GM12874 (cell line): ENCODE data around the gene WDR38.

Experiments
- CTCF ChIP-seq: IDR thresholded peaks from 2 replicates; pipeline ENCODE4 v1.5.1; 2011; ENCODE audit warnings: low read depth, mild to moderate bottlenecking, control low read depth, low read length, moderate library complexity; ENCODE audit not compliant: insufficient read depth

WDR38 gene

DNA sequence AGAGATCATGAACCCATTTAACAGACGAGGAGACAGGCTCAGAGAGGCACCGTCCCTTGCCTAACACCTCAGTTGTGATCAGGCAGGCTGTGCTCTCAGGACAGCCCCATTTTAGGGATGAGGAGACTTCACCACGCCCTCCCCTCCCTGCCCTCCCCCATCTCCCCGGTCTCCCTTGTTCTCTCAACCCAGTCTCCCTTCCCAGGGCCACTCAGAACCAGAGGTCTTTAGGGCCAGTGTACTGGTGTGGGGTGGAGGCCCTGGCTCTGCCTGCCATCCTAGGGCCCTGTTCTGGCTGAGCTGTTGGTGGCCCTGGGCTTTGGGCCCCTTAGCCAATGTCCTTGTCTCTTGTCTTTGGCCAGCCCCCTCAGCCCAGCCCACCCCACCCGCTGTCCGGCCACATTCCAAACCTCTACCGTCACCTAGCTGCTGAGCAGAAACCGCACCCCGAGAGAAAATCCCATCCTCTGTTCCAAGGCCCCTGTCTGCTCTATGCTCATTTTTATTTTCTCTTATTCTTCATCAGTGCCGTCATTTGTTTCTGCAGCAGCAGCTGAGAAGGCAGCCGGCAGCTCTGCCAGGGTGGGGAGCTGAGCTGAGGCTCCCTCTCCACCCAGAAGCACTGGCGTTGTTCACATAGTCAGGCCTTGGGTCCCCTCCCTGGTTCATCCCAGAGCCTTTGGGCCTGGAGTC lies 42.5 kb upstream of the WDR38 start:
- no peak for TF ChIP-seq CTCF

- no peak for TF ChIP-seq CTCF
Observed at GRCh38 chr9:124812441-124812876, 40.8 kb upstream of the WDR38 start.

- no peak for TF ChIP-seq CTCF
Observed at GRCh38 chr9:124813041-124813440, 40.2 kb upstream of the WDR38 start.

- no peak for TF ChIP-seq CTCF
Observed at GRCh38 chr9:124813501-124814163, 39.6 kb upstream of the WDR38 start.

- TF ChIP-seq CTCF: no peak
Observed at GRCh38 chr9:124814164-124814535, 39.1 kb upstream of the WDR38 start.

GRCh38 chr9:124815601-124816000 lies 37.7 kb upstream of the WDR38 start:
- no peak for TF ChIP-seq CTCF

DNA sequence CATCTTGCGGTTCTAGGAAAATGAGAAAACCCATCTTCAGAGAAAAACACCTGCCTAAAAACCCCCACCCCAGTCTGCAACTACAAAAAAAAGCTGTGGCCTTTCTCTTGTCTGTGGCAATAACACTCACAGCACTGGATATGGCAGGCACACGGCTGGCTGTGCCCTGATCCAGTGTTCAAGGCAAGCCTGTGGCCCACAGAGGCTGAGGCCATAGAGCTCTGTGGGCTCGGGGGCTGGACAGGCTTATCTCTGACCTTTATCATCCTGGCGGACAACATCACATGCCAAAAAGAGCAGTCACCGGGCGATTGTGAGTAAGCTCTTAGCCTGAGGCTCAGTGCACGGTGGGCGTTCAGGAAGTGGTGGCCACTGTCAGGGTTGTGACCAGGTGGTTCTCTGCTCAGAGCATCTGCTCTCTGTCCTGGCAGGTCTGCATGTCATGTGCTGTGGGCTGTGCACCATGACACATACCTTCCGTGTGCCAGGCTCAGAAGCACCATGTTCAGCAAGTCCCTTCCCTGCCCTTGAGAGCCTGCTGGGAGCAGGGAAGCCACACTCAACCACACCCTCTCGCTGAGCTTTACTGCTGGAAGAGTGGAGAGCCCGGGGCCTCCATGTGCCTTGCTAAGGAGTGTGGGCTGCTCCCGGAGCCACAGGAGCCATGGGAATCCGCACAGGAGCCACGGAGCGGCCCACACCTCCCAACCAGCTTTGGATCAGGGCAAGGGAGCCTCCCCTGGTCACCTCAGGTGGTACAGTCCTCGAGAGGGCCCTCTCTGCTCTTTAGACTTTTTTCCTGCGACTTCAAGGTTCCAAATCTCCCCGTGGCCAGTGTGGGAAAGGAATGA lies 34.6 kb upstream of the WDR38 start:
- no peak for TF ChIP-seq CTCF
